HEK293T (cell line): ENCODE measurements around the gene DCAF16.

Experiments used
- CTCF ChIA-PET: fragments of 350-600 bp; formaldehyde crosslinking; extraction: SDS; loops from one replicate; lab custom pipeline; 2021; ENCODE audit warnings: antibody characterized with exemption, inconsistent platforms; lab: Yijun Ruan, JAX
- POLR2A ChIA-PET: fragments of 350-600 bp; formaldehyde crosslinking; extraction: SDS; loops from one replicate; lab custom pipeline; 2020; ENCODE audit warnings: antibody characterized with exemption, inconsistent platforms; lab: Yijun Ruan, JAX
- DNase-seq: peaks from one replicate; pipeline ENCODE4 v3.0.0; 2012; ENCODE audit warnings: mixed read lengths; ENCODE audit errors: extremely low spot score
- ARNT ChIP-seq: fragments of 450-650 bp; IDR thresholded peaks from 2 replicates; pipeline ENCODE4 v1.6.1; 2017; ENCODE audit warnings: mild to moderate bottlenecking
- BHLHE40 ChIP-seq: fragments of 450-650 bp; IDR thresholded peaks from 2 replicates; pipeline ENCODE4 v1.6.1; 2016; ENCODE audit warnings: mild to moderate bottlenecking, moderate library complexity, borderline replicate concordance
- CTBP1 ChIP-seq: fragments of 450-650 bp; IDR thresholded peaks from 2 replicates; pipeline ENCODE4 v1.6.1; 2016; ENCODE audit warnings: borderline replicate concordance
- ELF4 ChIP-seq: fragments of 450-650 bp; IDR thresholded peaks from 2 replicates; pipeline ENCODE4 v1.6.1; 2017; ENCODE audit warnings: antibody characterized with exemption
- FOXA1 ChIP-seq: fragments of 450-650 bp; IDR thresholded peaks from 2 replicates; pipeline ENCODE4 v1.6.1; 2016; ENCODE audit warnings: mild to moderate bottlenecking
- FOXK2 ChIP-seq: fragments of 450-650 bp; IDR thresholded peaks from 2 replicates; pipeline ENCODE4 v1.6.1; 2016; ENCODE audit warnings: mild to moderate bottlenecking
- FOXM1 ChIP-seq: fragments of 450-650 bp; IDR thresholded peaks from 2 replicates; pipeline ENCODE4 v1.6.1; 2017; ENCODE audit warnings: mild to moderate bottlenecking, borderline replicate concordance
- HDGF ChIP-seq: fragments of 450-650 bp; IDR thresholded peaks from 2 replicates; pipeline ENCODE4 v1.6.1; 2017; ENCODE audit warnings: antibody characterized with exemption, borderline replicate concordance
- L3MBTL2 ChIP-seq: fragments of 450-650 bp; conservative IDR thresholded peaks from 2 replicates; pipeline ENCODE4 v1.6.1; 2016; ENCODE audit warnings: mild to moderate bottlenecking
- LEF1 ChIP-seq: fragments of 450-650 bp; IDR thresholded peaks from 2 replicates; pipeline ENCODE4 v1.6.1; 2017; ENCODE audit warnings: mild to moderate bottlenecking, borderline replicate concordance
- NFRKB ChIP-seq: fragments of 450-650 bp; IDR thresholded peaks from 2 replicates; pipeline ENCODE4 v1.6.1; 2016; ENCODE audit warnings: mild to moderate bottlenecking, moderate library complexity
- PKNOX1 ChIP-seq: fragments of 450-650 bp; IDR thresholded peaks from 2 replicates; pipeline ENCODE4 v1.6.1; 2016
- SP1 ChIP-seq: fragments of 450-650 bp; IDR thresholded peaks from 2 replicates; pipeline ENCODE4 v1.6.1; 2017
- SUZ12 ChIP-seq: fragments of 450-650 bp; IDR thresholded peaks from 2 replicates; pipeline ENCODE4 v1.6.1; 2016; ENCODE audit warnings: mild to moderate bottlenecking
- TARDBP ChIP-seq: fragments of 450-650 bp; IDR thresholded peaks from 2 replicates; pipeline ENCODE4 v1.6.1; 2016
- ZNF384 ChIP-seq: fragments of 450-650 bp; IDR thresholded peaks from 2 replicates; pipeline ENCODE4 v1.6.1; 2016

The DCAF16 gene

GRCh38 chr4:17812125-17812524, 1.6 kb upstream of the DCAF16 start:
- POLR2A ChIA-PET = no interaction called here
- DNase-seq = no peak
- TF ChIP-seq CTBP1 = no peak
- CTCF ChIA-PET = no interaction called here

DNA sequence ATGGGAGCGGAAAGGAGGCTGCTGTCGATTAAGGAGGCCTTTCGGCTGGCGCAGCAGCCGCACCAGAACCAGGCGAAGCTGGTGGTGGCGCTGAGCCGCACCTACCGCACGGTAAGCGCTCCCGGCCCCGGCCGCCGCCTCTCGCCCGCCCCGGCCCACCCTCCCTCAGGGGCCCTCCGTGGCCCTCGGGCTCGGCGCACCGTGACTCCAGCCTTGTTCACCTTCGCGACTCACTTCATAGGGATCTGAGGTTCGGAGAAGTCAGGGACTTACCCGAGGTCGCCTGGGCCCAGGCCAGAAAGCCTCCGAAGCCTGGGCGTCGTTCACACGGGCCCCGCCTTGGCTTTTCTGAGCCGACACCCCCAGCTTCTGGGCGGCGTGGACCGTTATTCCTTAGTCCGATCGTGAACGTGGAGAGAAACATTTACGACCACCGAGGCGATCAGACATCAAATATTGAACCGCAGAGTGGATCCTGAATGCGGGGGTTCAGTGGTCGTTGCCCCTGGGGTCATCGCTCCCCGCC, 584 bp upstream of the DCAF16 start:
- POLR2A ChIA-PET = interaction anchor here (1.0 to 1.8 kb wide), 7 partner anchors 12 to 476 kb away, joined by 3 to 8 read pairs (median 5); partner anchors contain the start of gene MED28
- CTCF ChIA-PET = no interaction called here
- TF ChIP-seq BHLHE40 (no peak), ELF4 (no peak), HDGF (no peak), ZNF384 (no peak), TARDBP (no peak), FOXK2 (no peak), FOXM1 (no peak), CTBP1 (no peak), NFRKB (no peak), L3MBTL2 (no peak), PKNOX1 (no peak), ARNT (no peak), LEF1 (no peak), SP1 (no peak)
- no peak for DNase-seq

GRCh38 chr4:17809667-17810066, 890 bp downstream of the DCAF16 start:
- POLR2A ChIA-PET = interaction anchor here (0.7 to 1.8 kb wide), 6 partner anchors 15 to 297 kb away, joined by 3 to 8 read pairs (median 4); partner anchors contain the start of gene MED28
- CTCF ChIA-PET = no interaction called here
- no peak for TF ChIP-seq L3MBTL2
- no peak for TF ChIP-seq SUZ12
- TF ChIP-seq TARDBP = no peak
- no peak for TF ChIP-seq ZNF384
- no peak for TF ChIP-seq CTBP1
- TF ChIP-seq BHLHE40 = no peak
- TF ChIP-seq FOXM1 = no peak
- no peak for TF ChIP-seq FOXA1
- no peak for TF ChIP-seq PKNOX1
- TF ChIP-seq LEF1 = no peak
- no peak for TF ChIP-seq ARNT
- TF ChIP-seq HDGF = no peak
- TF ChIP-seq NFRKB = no peak
- TF ChIP-seq SP1 = no peak
- TF ChIP-seq ELF4 = no peak
- DNase-seq = no peak

DNA sequence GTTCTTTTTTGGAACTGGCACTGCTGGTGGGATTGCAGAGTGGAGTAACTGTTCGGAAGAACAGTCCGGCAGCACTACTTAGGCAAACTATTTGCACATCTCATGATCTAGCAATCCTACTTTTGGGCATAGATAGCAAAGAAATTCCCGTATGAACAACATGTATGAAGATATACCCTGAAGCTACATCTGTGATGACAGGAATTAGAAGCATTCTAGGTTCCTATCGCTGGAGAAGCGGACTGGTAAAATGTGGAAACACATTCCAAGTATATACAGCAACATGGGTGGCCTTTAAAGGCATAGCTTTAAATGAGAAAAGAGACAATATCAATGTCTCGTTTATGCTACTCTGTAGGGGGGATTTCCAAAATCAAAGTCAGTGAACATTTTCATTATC, 3.1 kb downstream of the DCAF16 start:
- ChIA-PET POLR2A (no interaction called here), CTCF (interaction anchor here (0.6 kb wide), 1 partner anchor 736 kb away, joined by 3 read pairs; no protein-coding TSS in a partner anchor)
- TF ChIP-seq PKNOX1 = no peak
- no peak for TF ChIP-seq ELF4
- DNase-seq = no peak

GRCh38 chr4:17805580-17806155, 4.9 kb downstream of the DCAF16 start:
- CTCF ChIA-PET = interaction anchor here (0.7 kb wide), 1 partner anchor 9 kb away, joined by 3 read pairs; no protein-coding TSS in a partner anchor
- POLR2A ChIA-PET = no interaction called here
- no peak for DNase-seq
- TF ChIP-seq ELF4 (no peak), CTBP1 (no peak), HDGF (no peak), SUZ12 (no peak)

DNA sequence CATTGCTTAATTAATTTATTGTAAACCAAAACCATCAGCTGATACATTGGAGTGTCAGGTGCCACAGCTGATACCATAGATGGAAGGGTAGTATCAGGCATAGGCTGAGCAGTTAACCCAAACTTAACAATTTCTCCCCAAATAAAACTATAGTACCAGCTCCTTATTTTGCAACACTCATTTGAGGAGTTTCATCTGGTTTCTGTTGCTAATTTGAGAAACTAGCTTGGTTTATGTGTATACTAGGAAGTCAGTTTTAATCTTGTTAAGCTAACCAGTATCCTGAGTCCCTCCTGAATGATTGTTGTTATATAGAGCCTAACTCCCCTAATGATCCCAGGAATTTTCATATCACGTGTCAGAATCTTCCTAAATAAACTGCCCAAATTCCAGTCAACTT, 12.7 kb downstream of the DCAF16 start:
- ChIA-PET POLR2A (interaction anchor here (1.8 kb wide), 1 partner anchor 13 kb away, joined by 6 read pairs; the partner anchor contains the start of genes DCAF16 and NCAPG), CTCF (no interaction called here)
- no peak for TF ChIP-seq ELF4
- no peak for TF ChIP-seq TARDBP
- no peak for TF ChIP-seq PKNOX1
- no peak for TF ChIP-seq HDGF
- no peak for DNase-seq
